Lung microvascular endothelial cell (primary cell): ENCODE results near the gene TYROBP. TPM values are rescaled to one million over a fixed set of nuclear protein-coding genes. Genes with fewer than 3 reads are reported as not detected.
A peak's percentile ranks its signal among the peaks of the same experiment; 100 is the strongest.
"Not testable (repeated sequence)": the region's sequence is repeated elsewhere in the genome, so short reads cannot be mapped to it uniquely, and the experiment has no call there.

Experiments used
- DNase-seq, 2 donors: peaks; one replicate each; pipeline versions ENCODE4 v3.0.0 to v3.0.0-alpha.2; 2010; ENCODE audit warnings: low read depth in 2 of 2
- total RNA-seq: library from RNA; depleted of rRNA; stranded (reverse); fragments of >200 nt; gene quantifications from 2 replicates; pipeline ENCODE4 v1.2.1, GENCODE V29; 2014

TYROBP gene
- total RNA-seq, 1 donor from 2014 or later = not detected

- no peak for DNase-seq
These were observed 33.6 kb downstream of the TYROBP start for GRCh38 chr19:35874392-35874930.

DNA sequence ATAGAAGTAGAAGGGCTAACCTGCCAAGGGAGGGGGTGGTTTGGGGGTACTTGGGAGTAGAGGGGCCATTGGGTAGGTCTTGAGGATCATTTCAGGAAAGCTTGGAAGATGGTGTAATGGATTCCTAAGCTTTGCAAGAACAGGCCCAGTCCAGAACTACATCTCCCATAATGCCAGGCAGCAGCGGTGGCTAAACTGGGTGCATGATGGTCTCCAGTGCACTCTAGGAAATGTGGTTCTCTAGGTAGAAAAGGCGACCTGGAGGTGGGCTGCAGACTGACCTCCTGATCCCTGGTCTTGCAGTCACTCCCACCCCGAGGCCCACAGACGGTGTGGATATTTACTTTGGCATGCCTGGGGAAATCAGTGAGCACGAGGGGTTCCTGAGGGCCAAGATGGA lies 35.9 kb downstream of the TYROBP start:
- no peak for DNase-seq

GRCh38 chr19:35871611-35872010 lies 36.5 kb downstream of the TYROBP start:
- no peak for DNase-seq

DNA sequence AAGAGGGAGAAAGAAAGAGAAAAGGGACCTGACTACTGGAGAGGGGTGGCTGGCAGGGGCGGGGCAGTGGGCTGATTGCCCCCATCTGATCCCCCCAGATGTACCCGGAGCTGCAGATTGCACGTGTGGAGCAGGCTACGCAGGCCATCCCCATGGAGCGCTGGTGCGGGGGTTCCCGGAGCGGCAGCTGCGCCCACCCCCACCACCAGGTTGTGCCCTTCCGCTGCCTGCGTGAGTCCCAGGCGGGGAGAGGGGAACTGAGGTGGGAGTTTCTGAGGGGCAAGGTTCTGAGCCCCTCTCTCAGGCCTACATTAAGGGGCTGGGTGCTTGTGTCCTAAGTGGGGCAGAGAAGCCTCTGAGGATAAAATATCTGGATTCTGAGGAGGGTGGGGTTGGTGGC lies 37.3 kb downstream of the TYROBP start:
- no peak for DNase-seq

DNA sequence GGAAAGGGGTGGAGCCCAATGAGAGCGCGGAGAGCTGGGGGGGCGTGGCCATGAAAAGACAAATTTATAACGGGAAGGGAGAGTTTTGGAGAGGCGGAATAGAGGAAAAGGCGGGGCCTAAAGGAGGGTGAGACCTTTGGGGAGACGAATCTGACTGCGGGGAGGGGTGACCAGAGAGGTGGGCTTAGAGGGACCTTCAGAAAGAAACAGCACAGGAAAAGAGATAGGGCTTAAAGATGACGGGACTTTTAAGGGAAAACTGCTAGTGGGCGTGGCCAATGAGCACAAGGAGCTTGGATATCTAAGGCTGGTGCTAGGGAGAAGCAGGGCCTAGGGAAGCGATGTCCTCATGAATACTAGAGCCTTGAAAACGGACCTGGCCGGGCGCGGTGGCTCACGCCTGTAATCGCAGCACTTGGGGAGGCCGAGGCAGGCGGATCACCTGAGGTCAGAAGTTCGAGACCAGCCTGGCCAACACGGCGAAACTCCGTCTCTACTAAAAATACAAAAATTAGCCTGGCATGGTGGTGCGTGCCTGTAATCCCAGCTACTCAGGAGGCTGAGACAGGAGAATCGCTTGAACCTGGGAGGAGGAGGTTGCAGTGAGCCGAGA lies 37.9 kb downstream of the TYROBP start:
- DNase-seq = not testable (repeated sequence)

DNA sequence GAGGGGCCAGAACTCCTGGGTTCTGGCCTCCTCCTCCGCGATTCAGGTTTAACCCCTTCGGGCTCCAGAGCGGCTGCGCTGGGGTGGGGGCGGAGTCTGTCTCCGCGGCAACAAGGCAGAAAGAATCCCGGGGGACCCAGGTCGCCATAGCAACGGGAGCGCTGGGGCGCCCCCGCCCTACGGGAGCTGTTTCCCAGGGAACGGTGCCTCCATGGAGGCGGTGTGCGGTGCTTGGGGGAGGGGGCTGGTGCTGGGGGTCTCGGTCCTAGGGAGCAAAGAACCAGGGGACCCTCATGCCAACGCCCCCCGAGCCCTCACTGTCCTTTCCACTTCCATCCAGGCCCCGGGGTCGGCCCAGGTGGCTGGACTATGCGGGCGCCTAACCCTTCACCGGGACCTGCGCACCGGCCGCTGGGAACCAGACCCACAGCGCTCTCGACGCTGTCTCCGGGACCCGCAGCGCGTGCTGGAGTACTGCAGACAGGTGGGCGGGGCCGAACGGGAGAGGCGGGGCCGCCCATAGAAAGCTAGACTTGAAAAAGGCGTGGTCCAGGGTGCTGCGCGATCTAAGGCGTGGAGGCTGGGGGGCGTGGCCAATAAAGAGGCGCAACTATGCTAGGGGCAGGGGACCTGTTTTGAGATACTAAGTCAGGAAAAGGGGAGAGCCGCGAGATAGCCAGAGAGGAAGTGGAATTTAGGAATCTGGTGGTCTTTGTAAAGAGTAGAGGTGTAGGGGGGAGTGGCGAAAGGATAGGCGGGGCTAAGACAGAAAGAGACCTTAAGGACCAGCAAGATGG lies 38.6 kb downstream of the TYROBP start:
- peak; percentile 73 to 74 for DNase-seq

DNA sequence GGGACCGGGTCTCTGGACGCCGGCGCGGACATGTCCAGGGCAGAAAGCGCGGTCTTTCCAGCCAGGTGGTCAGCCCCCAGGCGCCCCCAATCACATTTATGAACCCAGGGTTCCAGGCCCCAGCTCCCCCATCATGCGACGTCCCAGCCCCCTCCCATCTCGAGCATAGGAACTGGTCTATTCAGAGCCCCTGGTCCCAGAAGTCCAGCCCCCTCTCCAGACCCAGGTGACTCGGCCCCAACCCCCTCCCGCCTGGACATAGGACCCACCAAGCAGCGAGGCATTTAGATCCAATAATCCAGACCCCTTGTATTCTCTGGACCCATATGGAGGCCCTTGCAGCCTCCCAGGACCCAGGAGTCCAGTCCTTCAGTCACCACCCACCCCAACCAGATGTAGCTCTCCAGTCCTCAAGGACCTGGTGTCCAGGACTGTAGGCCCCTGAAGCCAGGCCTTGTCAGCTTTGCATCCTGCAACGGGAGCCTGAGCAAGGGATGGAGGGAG lies 39.2 kb downstream of the TYROBP start:
- DNase-seq = no peak

GRCh38 chr19:35868172-35868822 lies 39.8 kb downstream of the TYROBP start, which contains the start of gene APLP1:
TSS of gene APLP1 (plus strand) at chr19:35868574. CDS start at chr19:35868637, 63 bp downstream.
- DNase-seq = peak; percentile 32 to 59

GRCh38 chr19:35863018-35863417 lies 45.1 kb downstream of the TYROBP start:
- DNase-seq = no peak

- DNase-seq = no peak
These were observed 45.6 kb downstream of the TYROBP start for GRCh38 chr19:35862528-35862927.

- DNase-seq = no peak
These were observed 46.4 kb downstream of the TYROBP start for GRCh38 chr19:35861640-35862160.

- peak in 1 of 2 donors; percentile 20 for DNase-seq
These were observed 47.1 kb downstream of the TYROBP start for GRCh38 chr19:35860818-35861639.

DNA sequence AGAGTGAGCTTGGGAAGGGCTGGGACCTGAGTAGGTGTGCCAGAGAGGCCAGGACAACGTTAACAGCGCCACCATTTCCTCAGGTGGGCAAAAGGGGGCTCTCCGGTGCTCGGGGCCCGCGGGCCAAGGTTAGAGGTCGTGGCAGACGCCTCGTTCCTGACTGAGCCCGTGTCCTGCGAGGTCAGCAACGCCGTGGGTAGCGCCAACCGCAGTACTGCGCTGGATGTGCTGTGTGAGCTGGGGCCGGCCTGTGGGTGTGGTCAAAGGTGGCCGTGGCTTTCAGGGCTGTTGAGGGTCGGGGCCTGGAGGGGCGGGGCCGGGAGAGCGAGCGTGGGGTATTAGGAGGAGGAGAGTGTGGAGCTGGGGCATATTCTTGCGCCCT lies 47.7 kb downstream of the TYROBP start:
- no peak for DNase-seq

DNA sequence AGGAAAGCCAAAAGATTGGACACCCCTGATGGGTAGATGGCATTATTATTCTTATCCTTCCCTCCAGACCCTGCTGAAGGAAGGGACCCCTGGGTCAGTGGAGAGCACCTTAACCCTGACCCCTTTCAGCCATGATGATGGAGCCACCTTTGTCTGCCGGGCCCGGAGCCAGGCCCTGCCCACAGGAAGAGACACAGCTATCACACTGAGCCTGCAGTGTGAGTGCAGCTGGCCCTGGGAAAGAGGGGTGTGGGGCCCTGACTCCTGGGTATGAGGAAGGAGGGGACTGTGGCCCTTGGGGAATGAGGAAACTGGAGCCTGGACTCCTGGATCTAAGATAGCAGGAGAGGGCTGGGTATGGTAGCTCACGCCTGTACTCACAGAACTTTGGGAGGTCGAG lies 48.7 kb downstream of the TYROBP start:
- DNase-seq = no peak

- DNase-seq = no peak
These were observed 49.8 kb downstream of the TYROBP start for GRCh38 chr19:35858311-35858710.

DNA sequence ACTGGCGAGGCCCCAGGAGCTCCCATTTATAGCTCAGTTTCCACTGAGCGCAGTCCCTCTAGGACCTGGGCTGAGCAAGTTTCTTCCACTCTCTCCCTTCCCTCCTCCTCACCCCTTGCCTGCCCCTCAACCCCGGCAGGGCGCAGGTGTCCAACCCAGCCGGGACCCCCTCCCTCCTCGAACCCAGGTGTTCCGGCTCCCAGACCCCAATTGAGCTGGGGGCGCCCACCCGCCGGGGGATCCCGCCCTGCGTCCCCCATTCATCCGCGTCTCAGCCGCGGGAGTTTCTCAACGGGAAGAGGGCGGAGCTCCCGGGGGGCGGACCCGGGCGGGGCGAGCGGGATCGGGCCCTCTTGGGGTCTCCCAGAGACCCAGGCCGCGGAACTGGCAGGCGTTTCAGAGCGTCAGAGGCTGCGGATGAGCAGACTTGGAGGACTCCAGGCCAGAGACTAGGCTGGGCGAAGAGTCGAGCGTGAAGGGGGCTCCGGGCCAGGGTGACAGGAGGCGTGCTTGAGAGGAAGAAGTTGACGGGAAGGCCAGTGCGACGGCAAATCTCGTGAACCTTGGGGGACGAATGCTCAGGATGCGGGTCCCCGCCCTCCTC lies 51.4 kb downstream of the TYROBP start, which contains the start of gene KIRREL2:
KIRREL2 (plus strand) TSS at position 366 of the 604 bp plus-strand sequence; CDS start at position 575, 209 bp downstream.
- DNase-seq = no peak
